K562 (cell line): Measurements from ENCODE around the gene RCSD1. TPM values are rescaled to one million over a fixed set of nuclear protein-coding genes. Genes with fewer than 3 reads are reported as not detected.
A peak's percentile ranks its signal among the peaks of the same experiment; 100 is the strongest.

Experiments used
- BRD4 ChIP-seq: fragments of 200-600 bp; sonication (generic); IDR thresholded peaks from 2 replicates; pipeline ENCODE4 v1.6.1; 2017; ENCODE audit warnings: inconsistent platforms
- FOSL1 ChIP-seq: fragments of 200-800 bp; sonication (Bioruptor generic); conservative IDR thresholded peaks from 2 replicates; pipeline ENCODE4 v1.6.1; 2016; ENCODE audit warnings: missing genetic modification characterization, missing compliant biosample characterization
- GABPA ChIP-seq: fragments of 200-800 bp; sonication (Bioruptor generic); conservative IDR thresholded peaks from 2 replicates; pipeline ENCODE4 v1.6.1; 2016; ENCODE audit warnings: low read depth, missing genetic modification characterization, missing compliant biosample characterization
- MAZ ChIP-seq, 2 experiments: fragments of 450-650 bp in 1 of 2; sonication (generic) in 1 of 2; formaldehyde crosslinking; IDR thresholded peaks in 1 of 2; conservative IDR thresholded peaks in 1 of 2; 2 replicates each; pipeline versions ENCODE4 v1.4.0 to v1.5.0; 2020; ENCODE audit warnings: mild to moderate bottlenecking in 1 of 2, missing genetic modification reagents in 1 of 2
- MCM7 ChIP-seq, 2 experiments: fragments of 450-650 bp; IDR thresholded peaks; 2 replicates each; pipeline ENCODE4 v1.6.1; 2016 to 2018
- MITF ChIP-seq: IDR thresholded peaks from 2 replicates; pipeline ENCODE4 v1.6.1; 2014; ENCODE audit warnings: antibody characterized with exemption
- NRF1 ChIP-seq, 2 experiments: fragments of 450-650 bp; IDR thresholded peaks in 1 of 2; conservative IDR thresholded peaks in 1 of 2; 2 replicates each; pipeline ENCODE4 v1.6.1; 2014; ENCODE audit warnings: mild to moderate bottlenecking in 2 of 2
- PHF8 ChIP-seq: fragments of 200-600 bp; sonication (generic); IDR thresholded peaks from 2 replicates; pipeline ENCODE4 v1.6.1; 2012; ENCODE audit warnings: mixed run types, mild to moderate bottlenecking, inconsistent platforms, low read length, moderate library complexity, borderline replicate concordance
- PRDM10 ChIP-seq: fragments of 450-650 bp; IDR thresholded peaks from 2 replicates; pipeline ENCODE4 v1.6.1; 2018; ENCODE audit not compliant: partially characterized antibody
- RREB1 ChIP-seq: fragments of 250-450 bp; sonication (Bioruptor Pico); IDR thresholded peaks from 2 replicates; pipeline ENCODE4 v1.4.0; 2020
- SMAD1 ChIP-seq: fragments of 150-350 bp; IDR thresholded peaks from 2 replicates; pipeline ENCODE4 v1.6.1; 2014; ENCODE audit warnings: low read length, low read depth; ENCODE audit not compliant: partially characterized antibody
- SMARCA4 ChIP-seq: fragments of 450-650 bp; IDR thresholded peaks from 2 replicates; pipeline ENCODE4 v1.6.1; 2016
- SOX6 ChIP-seq: fragments of 450-650 bp; IDR thresholded peaks from 2 replicates; pipeline ENCODE4 v1.6.1; 2014; ENCODE audit warnings: mild to moderate bottlenecking
- ZBTB34 ChIP-seq: fragments of 250-450 bp; sonication (Bioruptor Pico); IDR thresholded peaks from 2 replicates; pipeline ENCODE4 v1.8.0; 2021; ENCODE audit warnings: mild to moderate bottlenecking, moderate library complexity
- polyA plus RNA-seq, 8 experiments: library from polyadenylated mRNA; depleted of rRNA in 4 of 8; stranded (reverse) in 5 of 8; unstranded in 3 of 8; fragments of >200 nt; fragmentation: Nextera tagmentation in 2 of 8; fragmentation: Illumina TruSeq in 1 of 8; extraction: Ambion mirVana in 2 of 8; extraction: Trizol in 1 of 8; gene quantifications; 2 replicates each; pipeline versions ENCODE4 v1.2.1 to v1.2.3, GENCODE V29; 2011 to 2014; ENCODE audit warnings: inconsistent platforms in 1 of 8, missing spikeins in 1 of 8
- total RNA-seq, 7 experiments: library from RNA; depleted of rRNA in 6 of 7; stranded (reverse); fragments of >200 nt in 6 of 7; fragmentation: Illumina TruSeq in 2 of 7; extraction: Trizol in 2 of 7; gene quantifications; 2 replicates each; pipeline versions ENCODE4 v1.2.1 to v1.2.3, GENCODE V29; 2011 to 2021; ENCODE audit warnings: low replicate concordance in 1 of 7

RCSD1 gene
- total and polyA plus RNA-seq, 9 of the 15 experiments (the other 6 are each of a cell fraction or from before 2014, with no cell fraction given): 7.8 to 69.8 (median 45.3) TPM

- TF ChIP-seq SMAD1: no peak
- no peak for TF ChIP-seq FOSL1 (tag)
- TF ChIP-seq SOX6: peak; percentile 63; the same call in 1 of the 2 replicates
- no peak for TF ChIP-seq PRDM10
- TF ChIP-seq SMARCA4: no peak
- no peak for TF ChIP-seq ZBTB34
- no peak for TF ChIP-seq MCM7 (IDR thresholded peaks at IDR 0.05)
- no peak for TF ChIP-seq PHF8
- TF ChIP-seq MITF: no peak
- no peak for TF ChIP-seq NRF1 (conservative IDR thresholded peaks at IDR 0.05 in 1 of 2, IDR thresholded peaks at IDR 0.05 in 1 of 2)
- no peak for TF ChIP-seq GABPA (tag)
- TF ChIP-seq BRD4: no peak
- TF ChIP-seq RREB1: no peak
- TF ChIP-seq MAZ (CRISPR knock-in tag; conservative IDR thresholded peaks at IDR 0.05 in 1 of 2, IDR thresholded peaks at IDR 0.05 in 1 of 2): 0 out of 4 replicates have a peak, but pooled peaks of 1 of the 2 experiments have one; percentile 12
Measured at GRCh38 chr1:167625040-167625823, 4.8 kb upstream of the RCSD1 start (continued).
